Endometrial microvascular endothelial cells (primary cell): Measurements from ENCODE around the gene CCDC183. TPM values are rescaled to one million over a fixed set of nuclear protein-coding genes. Genes with fewer than 3 reads are reported as not detected.
"Not testable (repeated sequence)": the region's sequence is repeated elsewhere in the genome, so short reads cannot be mapped to it uniquely, and the experiment has no call there.

Experiments used
- in situ Hi-C: cut with HindIII; loops from 2 replicates; pipeline ENCODE4 v1.10.0; 2017; ENCODE audit warnings: low sequenced_read_pairs, low pct_unique_long_range_greater_than_20kb; ENCODE audit errors: inconsistent ontology term
- total RNA-seq: library from RNA; depleted of rRNA; stranded (reverse); fragments of >200 nt; gene quantifications from one replicate; pipeline ENCODE4 v1.2.3, GENCODE V29; 2015; ENCODE audit errors: inconsistent ontology term

Gene CCDC183
- total RNA-seq, 1 donor from 2014 or later, result not detected

GRCh38 chr9:136759436-136760325 is 36.5 kb upstream of the CCDC183 start:
- in situ Hi-C loops, result no loop called here

GRCh38 chr9:136760424-136760823 is 35.7 kb upstream of the CCDC183 start:
- in situ Hi-C loops, result no loop called here

DNA sequence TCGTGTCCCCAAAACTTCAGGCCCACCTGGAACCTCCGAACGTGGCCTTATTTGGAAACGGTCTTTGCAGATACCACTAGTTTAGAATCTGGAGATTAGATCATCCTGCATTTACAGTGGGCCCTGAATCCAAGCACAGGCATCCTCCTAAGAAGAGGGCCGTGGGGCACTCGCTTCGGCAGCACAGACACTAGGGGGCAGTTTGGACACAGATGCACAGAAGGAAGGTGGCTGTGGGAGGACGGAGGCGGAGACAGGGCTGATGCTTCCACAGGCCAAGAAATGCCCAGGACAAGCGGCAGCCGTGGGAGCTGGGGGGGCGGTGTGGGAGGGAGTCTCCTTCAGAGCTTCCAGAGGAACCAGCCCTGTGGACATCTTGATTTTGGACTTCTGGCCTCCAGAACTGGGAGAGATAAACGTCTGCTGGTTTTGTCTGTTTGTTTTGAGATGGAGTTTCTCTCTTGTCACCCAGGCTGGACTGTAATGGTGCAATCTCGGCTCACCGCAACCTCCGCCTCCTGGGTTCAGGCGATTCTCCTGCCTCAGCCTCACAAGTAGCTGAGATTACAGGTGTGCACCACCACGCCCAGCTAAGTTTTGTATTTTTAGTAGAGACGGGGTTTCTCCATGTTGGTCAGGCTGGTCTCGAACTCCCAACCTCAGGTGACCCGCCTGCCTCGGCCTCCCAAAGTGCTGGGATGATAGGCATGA is 35.1 kb upstream of the CCDC183 start:
- in situ Hi-C loops, result not testable (repeated sequence)

DNA sequence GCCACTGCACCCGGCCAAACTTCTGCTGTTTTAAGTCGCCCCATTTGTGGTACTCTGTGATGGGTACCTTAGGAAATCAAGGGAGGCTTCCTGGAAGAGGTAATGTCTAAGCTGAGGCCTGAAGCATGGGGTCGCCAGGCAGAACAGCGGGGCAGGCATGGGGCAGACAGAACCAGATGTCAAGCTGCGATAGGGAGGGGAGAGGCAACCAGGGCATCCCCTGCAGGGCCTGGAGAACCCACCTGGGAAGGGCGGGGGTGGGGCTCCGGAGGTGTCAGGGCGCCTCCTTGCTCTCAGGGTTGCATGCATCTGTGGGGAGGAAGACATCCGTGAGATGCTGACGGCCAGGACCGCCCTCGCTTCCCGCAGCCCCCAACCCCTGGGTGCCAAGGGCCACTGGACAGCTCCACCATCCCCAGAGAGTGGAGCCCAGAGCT is 34.6 kb upstream of the CCDC183 start:
- in situ Hi-C loops, result no loop called here

GRCh38 chr9:136762221-136762691 is 33.9 kb upstream of the CCDC183 start:
- in situ Hi-C loops, result no loop called here

- in situ Hi-C loops, result no loop called here
Observed at GRCh38 chr9:136762915-136763648, 33.1 kb upstream of the CCDC183 start.

DNA sequence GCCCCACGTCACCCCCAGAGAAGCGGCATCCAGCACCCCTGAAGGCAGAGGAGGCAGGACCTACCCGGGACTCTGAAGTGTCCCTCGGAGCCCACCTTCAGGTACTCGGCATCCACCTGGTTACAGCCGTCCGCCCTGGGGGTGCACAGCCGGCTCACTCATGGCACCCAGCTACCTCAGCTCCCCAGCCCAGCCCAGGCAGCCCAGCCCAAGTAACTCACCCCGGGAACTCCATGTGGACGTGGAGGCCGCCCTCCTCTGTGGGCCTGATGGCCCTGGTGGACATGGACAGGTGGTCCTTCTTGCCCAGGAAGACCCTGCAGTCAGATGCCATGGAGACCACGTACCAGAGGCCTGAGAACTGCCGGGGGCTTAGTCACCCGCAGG is 32.5 kb upstream of the CCDC183 start:
- in situ Hi-C loops, result no loop called here

GRCh38 chr9:136764301-136764891 is 31.7 kb upstream of the CCDC183 start, which contains the start of gene LCN15:
TSS of gene LCN15 (minus strand) at chr9:136764518. CDS start at chr9:136764488, 30 bp downstream.
- in situ Hi-C loops, result no loop called here

DNA sequence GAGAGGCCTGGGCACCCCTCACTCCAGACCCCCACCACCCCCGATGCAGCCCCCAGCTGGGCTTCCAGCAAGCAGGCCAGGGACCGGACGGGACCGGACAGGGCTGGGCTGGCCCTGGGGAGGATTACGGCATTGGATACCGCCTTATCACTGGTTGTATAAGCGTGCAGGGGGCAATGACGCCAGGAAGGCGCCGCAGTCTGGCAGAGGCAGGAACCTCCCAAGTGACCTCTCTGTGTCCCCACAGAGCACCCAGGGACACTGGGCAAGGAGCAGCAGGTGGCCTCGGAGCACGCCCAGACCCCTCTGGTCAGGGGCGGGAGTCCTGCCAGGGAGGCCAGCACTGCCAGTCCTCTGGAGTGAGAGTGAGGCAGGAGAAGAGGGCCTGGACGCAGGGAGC is 31.1 kb upstream of the CCDC183 start:
- in situ Hi-C loops, result no loop called here

DNA sequence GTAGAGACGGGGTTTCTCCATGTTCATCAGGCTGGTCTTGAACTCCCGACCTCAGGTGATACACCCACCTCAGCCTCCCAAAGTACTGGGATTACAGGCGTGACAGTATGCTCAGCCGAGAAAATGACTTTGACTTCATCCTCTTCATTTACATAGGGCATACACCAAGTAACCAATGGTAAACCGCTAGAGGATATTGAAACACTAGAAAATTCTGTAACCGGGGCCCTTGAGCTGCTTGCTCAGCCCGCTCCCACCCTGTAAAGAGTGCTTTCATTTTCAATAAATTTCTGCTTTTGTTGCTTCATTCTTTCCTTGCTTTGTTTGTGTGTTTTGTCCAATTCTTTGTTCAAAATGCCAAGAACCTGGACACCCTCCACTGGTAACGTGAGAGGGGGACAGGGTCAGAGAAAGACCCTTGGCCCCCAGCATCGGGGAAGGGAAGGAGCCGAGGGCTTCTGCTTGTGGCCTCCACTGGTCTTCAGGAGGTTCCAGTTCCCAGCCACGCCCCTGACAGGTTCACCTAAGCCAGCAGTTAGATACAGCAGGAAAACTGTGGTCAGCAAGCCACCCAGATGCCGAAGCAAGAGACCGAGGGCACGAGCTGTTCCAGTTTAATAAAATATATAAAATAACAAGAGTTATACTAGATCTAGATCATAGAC is 30.3 kb upstream of the CCDC183 start:
- in situ Hi-C loops, result not testable (repeated sequence)

DNA sequence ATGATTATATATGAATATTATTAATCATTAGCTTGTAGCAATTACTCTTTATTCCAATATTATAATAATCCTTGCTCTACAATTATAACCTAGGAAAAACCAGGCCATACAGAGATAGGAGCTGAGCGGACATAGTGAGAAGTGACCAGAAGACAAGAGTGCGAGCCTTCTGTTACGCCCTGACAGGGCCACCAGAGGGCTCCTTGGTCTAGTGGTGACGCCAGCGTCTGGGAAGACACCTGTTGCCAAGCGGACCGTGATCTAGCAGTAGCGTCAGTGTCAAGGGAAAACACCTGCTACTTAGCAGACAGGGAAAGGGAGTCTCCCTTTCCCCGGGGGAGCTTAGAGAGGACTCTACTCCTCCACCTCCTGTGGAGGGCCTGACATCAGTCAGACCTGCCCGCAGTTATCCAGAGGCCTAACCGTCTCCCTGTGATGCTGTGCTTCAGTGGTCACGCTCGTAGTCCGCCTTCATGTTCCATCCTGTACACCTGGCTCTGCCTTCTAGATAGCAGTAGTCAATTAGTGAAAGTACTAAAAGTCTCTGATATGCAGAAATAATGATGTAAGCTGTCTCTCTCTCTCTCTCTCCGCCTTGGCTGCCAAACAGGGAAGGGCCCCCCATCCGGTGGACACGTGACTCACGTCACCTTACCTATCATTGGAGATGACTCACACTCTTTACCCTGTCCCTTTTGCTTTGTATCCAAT is 29.6 kb upstream of the CCDC183 start:
- in situ Hi-C loops, result not testable (repeated sequence)

GRCh38 chr9:136769710-136770191 is 26.4 kb upstream of the CCDC183 start:
- in situ Hi-C loops, result no loop called here

- in situ Hi-C loops, result no loop called here
Observed at GRCh38 chr9:136771907-136772415, 24.2 kb upstream of the CCDC183 start.

- in situ Hi-C loops, result no loop called here
Observed at GRCh38 chr9:136773386-136774044, 22.6 kb upstream of the CCDC183 start.

GRCh38 chr9:136774416-136775045 is 21.6 kb upstream of the CCDC183 start:
- in situ Hi-C loops, result no loop called here

DNA sequence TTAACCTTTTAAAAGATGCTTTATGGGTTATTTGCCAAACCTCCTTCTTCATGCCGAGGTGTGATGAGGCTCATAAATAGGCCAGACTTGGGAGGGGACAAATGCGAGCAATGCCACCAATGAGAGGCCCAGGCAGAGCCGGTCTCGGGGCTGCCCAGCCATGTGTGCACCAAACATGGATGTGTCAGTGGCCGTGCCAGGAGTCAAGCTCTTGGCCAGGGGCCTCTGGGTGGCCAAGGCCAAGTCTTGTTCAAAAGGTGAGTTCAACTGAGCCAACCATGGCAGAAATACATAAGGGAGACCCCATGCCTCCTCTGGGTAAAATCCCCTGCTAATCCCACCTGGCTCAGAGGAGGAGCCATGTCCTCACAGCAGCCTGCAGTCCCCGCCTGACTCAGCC is 20.9 kb upstream of the CCDC183 start:
- in situ Hi-C loops, result no loop called here

DNA sequence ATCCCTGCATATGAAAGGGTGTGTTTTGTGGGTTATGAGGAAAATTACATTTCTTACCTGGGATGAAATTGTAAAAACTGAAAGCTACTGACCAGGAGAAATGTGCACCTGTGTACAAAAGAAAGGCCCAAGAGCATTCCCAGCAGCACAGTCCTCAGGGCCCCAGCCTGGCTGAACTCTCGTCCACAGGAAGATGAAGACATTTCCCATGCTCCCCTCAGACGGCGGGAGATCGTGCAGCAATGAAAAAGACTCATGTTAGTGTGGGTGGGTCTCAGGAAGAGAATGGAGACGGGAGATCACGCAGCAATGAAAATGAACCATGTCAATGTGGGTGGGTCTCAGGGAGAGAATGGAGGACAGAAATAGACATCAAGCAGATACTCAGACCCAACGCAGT is 19.2 kb upstream of the CCDC183 start:
- in situ Hi-C loops, result no loop called here
